CD14-positive monocyte (primary cell): ENCODE data around the gene TP73. TPM values are rescaled to one million over a fixed set of nuclear protein-coding genes. Genes with fewer than 3 reads are reported as not detected.
A peak's percentile ranks its signal among the peaks of the same experiment; 100 is the strongest.

ENCODE experiments used
- DNase-seq, 3 donors: peaks; one replicate each; pipeline ENCODE4 v3.0.0-alpha.2; 2011 to 2022
- H2AFZ ChIP-seq: 2 replicates; pipeline ENCODE4 v1.6.0; 2012; ENCODE audit warnings: mild to moderate bottlenecking, low read depth, low read length, inconsistent platforms; ENCODE audit not compliant: insufficient read depth, poor library complexity, severe bottlenecking
- H3K27ac ChIP-seq, 2 donors: 1 replicate in 1 of 2; 2 replicates in 1 of 2; pipeline ENCODE4 v1.5.1; 2012 to 2013; ENCODE audit warnings: low read length in 2 of 2, control low read depth in 1 of 2, inconsistent platforms in 1 of 2, low read depth in 1 of 2, mild to moderate bottlenecking in 1 of 2
- H3K27me3 ChIP-seq, 2 donors: one replicate each; pipeline versions ENCODE4 v1.6.0 to v1.6.1; 2011 to 2013; ENCODE audit warnings: low read length in 2 of 2; ENCODE audit not compliant: control insufficient read depth in 2 of 2, insufficient read depth in 2 of 2
- H3K36me3 ChIP-seq, 2 donors: replicated peaks in 1 of 2; 1 replicate in 1 of 2; 2 replicates in 1 of 2; pipeline versions ENCODE4 v1.5.1 to v1.6.1; 2012 to 2013; ENCODE audit warnings: low read length in 2 of 2, control low read depth in 1 of 2, inconsistent platforms in 1 of 2, mild to moderate bottlenecking in 1 of 2; ENCODE audit not compliant: insufficient read depth in 2 of 2, control insufficient read depth in 1 of 2
- H3K4me1 ChIP-seq, 2 donors: 1 replicate in 1 of 2; 2 replicates in 1 of 2; pipeline versions ENCODE4 v1.5.1 to v1.6.1; 2012 to 2013; ENCODE audit warnings: low read length in 2 of 2, control low read depth in 1 of 2, inconsistent platforms in 1 of 2, mild to moderate bottlenecking in 1 of 2, moderate library complexity in 1 of 2; ENCODE audit not compliant: insufficient read depth in 2 of 2, control insufficient read depth in 1 of 2
- H3K4me2 ChIP-seq: replicated peaks from 2 replicates; pipeline ENCODE3; 2012; ENCODE audit warnings: low read length, moderate library complexity, mild to moderate bottlenecking; ENCODE audit not compliant: poor library complexity, severe bottlenecking; ENCODE audit errors: extremely low read depth
- H3K4me3 ChIP-seq, 3 experiments: fragments of 200-600 bp in 1 of 3; sonication (generic) in 1 of 3; replicated peaks in 1 of 3; 1 replicate in 2 of 3; 2 replicates in 1 of 3; pipeline ENCODE4 v1.5.1; 2011 to 2013; ENCODE audit warnings: low read length in 3 of 3, mild to moderate bottlenecking in 3 of 3, control low read depth in 2 of 3, low read depth in 2 of 3, inconsistent platforms in 1 of 3, moderate library complexity in 1 of 3
- H3K79me2 ChIP-seq: 2 replicates; pipeline ENCODE4 v1.6.0; 2012; ENCODE audit warnings: mild to moderate bottlenecking, control low read depth, inconsistent platforms, low read length, moderate library complexity; ENCODE audit not compliant: insufficient read depth
- H3K9ac ChIP-seq: 2 replicates; pipeline ENCODE4 v1.6.0; 2017; ENCODE audit warnings: low read length, mild to moderate bottlenecking; ENCODE audit not compliant: insufficient read depth, poor library complexity, severe bottlenecking
- H3K9me3 ChIP-seq, 2 donors: replicated peaks in 1 of 2; 1 replicate in 1 of 2; 2 replicates in 1 of 2; pipeline versions ENCODE4 v1.5.1 to v1.6.1; 2012 to 2013; ENCODE audit warnings: low read length in 2 of 2, control low read depth in 1 of 2; ENCODE audit not compliant: control insufficient read depth in 1 of 2, insufficient read depth in 1 of 2
- H4K20me1 ChIP-seq: 2 replicates; pipeline ENCODE4 v1.6.0; 2012; ENCODE audit warnings: mild to moderate bottlenecking, low read length, control low read depth, moderate library complexity; ENCODE audit not compliant: insufficient read depth
- H3K27ac Mint-ChIP-seq, 7 donors: one replicate each; pipeline ENCODE4 v1.8.0; 2020; ENCODE audit warnings: mild to moderate bottlenecking in 7 of 7, mixed read lengths in 7 of 7, moderate library complexity in 6 of 7, inconsistent platforms in 2 of 7
- H3K27me3 Mint-ChIP-seq, 3 donors: one replicate each; pipeline ENCODE4 v1.8.0; 2021 to 2022; ENCODE audit warnings: low read depth in 3 of 3, mild to moderate bottlenecking in 3 of 3, mixed read lengths in 3 of 3, moderate library complexity in 3 of 3, inconsistent platforms in 1 of 3
- H3K36me3 Mint-ChIP-seq, 2 donors: one replicate each; pipeline ENCODE4 v1.8.0; 2020; ENCODE audit warnings: mixed read lengths in 2 of 2, inconsistent platforms in 1 of 2, mild to moderate bottlenecking in 1 of 2
- H3K4me1 Mint-ChIP-seq: one replicate; pipeline ENCODE4 v1.8.0; 2020; ENCODE audit warnings: mild to moderate bottlenecking, mixed read lengths
- H3K4me3 Mint-ChIP-seq, 2 donors: one replicate each; pipeline ENCODE4 v1.8.0; 2020; ENCODE audit warnings: mild to moderate bottlenecking in 2 of 2, mixed read lengths in 2 of 2, moderate library complexity in 1 of 2
- H3K9me3 Mint-ChIP-seq, 7 donors: one replicate each; pipeline ENCODE4 v1.8.0; 2020 to 2022; ENCODE audit warnings: mixed read lengths in 7 of 7, mild to moderate bottlenecking in 6 of 7, moderate library complexity in 6 of 7, inconsistent platforms in 2 of 7
- CTCF ChIP-seq: fragments of 200-600 bp; IDR thresholded peaks from one replicate; pipeline ENCODE4 v1.8.0; 2022; ENCODE audit warnings: antibody characterized with exemption, mild to moderate bottlenecking
- WGBS: methylation state at CpG from one replicate; pipeline ENCODE4 v1.1.5; 2013; ENCODE audit warnings: missing lambda C conversion rate; ENCODE audit not compliant: insufficient coverage; 5-methylcytosine and 5-hydroxymethylcytosine counted together
- intact Hi-C, 2 donors: fragments of 100-400 bp; cut with micrococcal nuclease; formaldehyde crosslinking; loops; one replicate each; pipeline versions ENCODE4 v1.15.0 to v1.15.1; 2023
- polyA plus RNA-seq, 3 donors: library from polyadenylated mRNA; depleted of rRNA in 1 of 3; unstranded in 2 of 3; stranded (reverse) in 1 of 3; fragments of 300-500 nt in 2 of 3; fragments of >200 nt in 1 of 3; fragmentation: Illumina TruSeq in 2 of 3; gene quantifications; 1 replicate in 2 of 3; 2 replicates in 1 of 3; pipeline ENCODE4 v1.2.3, GENCODE V29; 2012 to 2021

TP73 gene
- polyA plus RNA-seq, 3 donors: 0.21 to 0.42 TPM; not detected in 1

GRCh38 chr1:3774276-3774945 lies 122.1 kb downstream of the TP73 start:
- Mint-ChIP-seq H3K36me3 (peaks cover 4 to 11% of the 10 kb centered on the region in 2 donors), H3K4me3 (no peak overlapping the region), H3K27ac (no peak overlapping the region), H3K27me3 (peaks cover 12 to 40% (median 20%) of the 10 kb centered on the region in 3 donors), H3K4me1 (peaks cover 20% of the 10 kb centered on the region), H3K9me3 (peaks cover 0 to 3% (median 0%) of the 10 kb centered on the region in 7 donors)
- Histone ChIP-seq H3K79me2 (no peaks in the 10 kb centered on the region), H3K4me3 (no peak overlapping the region), H3K4me2 (no peak overlapping the region), H4K20me1 (peaks cover 6% of the 10 kb centered on the region), H3K9ac (no peak overlapping the region), H3K27ac (no peak overlapping the region), H3K27me3 (peaks cover 0 to 27% of the 10 kb centered on the region in 2 donors), H3K4me1 (peaks cover 19 to 32% of the 10 kb centered on the region in 2 donors), H2AFZ (no peak overlapping the region), H3K36me3 (peaks cover 9 to 11% of the 10 kb centered on the region in 2 donors), H3K9me3 (no peaks in the 10 kb centered on the region)
- WGBS: 93% methylated on average over 8 of the region's 19 CpGs
- no peak for DNase-seq
- intact Hi-C loops: loop anchor here (5.0 to 10.0 kb wide), 3 partner anchors 128 to 150 kb away; partner anchors contain the start of genes C1orf174 (in 2 of the 2) and TPRG1L (in 1 of the 2)
- TF ChIP-seq CTCF: no peak

GRCh38 chr1:3774946-3775489 lies 122.7 kb downstream of the TP73 start:
- H3K27me3 Mint-ChIP-seq: peaks cover 12 to 37% (median 20%) of the 10 kb centered on the region in 3 donors
- H3K9me3 ChIP-seq: no peaks in the 10 kb centered on the region
- no peaks in the 10 kb centered on the region for H3K79me2 ChIP-seq
- H3K4me3 ChIP-seq: peak overlapping the region in 1 of 3 experiments; percentile 28
- H3K4me3 Mint-ChIP-seq: peak overlapping the region in 1 of 2 donors; percentile 59
- H3K4me1 Mint-ChIP-seq: peaks cover 20% of the 10 kb centered on the region
- H2AFZ ChIP-seq: peak overlapping the region; percentile 41
- H3K9ac ChIP-seq: no peak overlapping the region
- H3K4me2 ChIP-seq: peak overlapping the region; percentile 62
- H3K27ac Mint-ChIP-seq: no peak overlapping the region
- peaks cover 19 to 32% of the 10 kb centered on the region in 2 donors for H3K4me1 ChIP-seq
- H3K27me3 ChIP-seq: peaks cover 0 to 22% of the 10 kb centered on the region in 2 donors
- DNase-seq: no peak
- 38% methylated on average over 13 of the region's 17 CpGs for WGBS
- H3K9me3 Mint-ChIP-seq: peaks cover 0 to 3% (median 0%) of the 10 kb centered on the region in 7 donors
- intact Hi-C loops: loop anchor here (5.0 to 10.0 kb wide), 3 partner anchors 127 to 150 kb away; partner anchors contain the start of genes C1orf174 (in 2 of the 2) and TPRG1L (in 1 of the 2)
- H3K36me3 Mint-ChIP-seq: peaks cover 10 to 17% of the 10 kb centered on the region in 2 donors
- no peak for TF ChIP-seq CTCF
- H4K20me1 ChIP-seq: peaks cover 6% of the 10 kb centered on the region
- H3K27ac ChIP-seq: no peak overlapping the region
- H3K36me3 ChIP-seq: peaks cover 15 to 17% of the 10 kb centered on the region in 2 donors
